ENCODE data around the gene BICC1.
"Not testable (repeated sequence)": the region's sequence is repeated elsewhere in the genome, so short reads cannot be mapped to it uniquely, and the experiment has no call there.

Gene BICC1

GRCh38 chr10:58836991-58837575 lies 324.4 kb downstream of the BICC1 start:
- no peak for FAIRE-seq

DNA sequence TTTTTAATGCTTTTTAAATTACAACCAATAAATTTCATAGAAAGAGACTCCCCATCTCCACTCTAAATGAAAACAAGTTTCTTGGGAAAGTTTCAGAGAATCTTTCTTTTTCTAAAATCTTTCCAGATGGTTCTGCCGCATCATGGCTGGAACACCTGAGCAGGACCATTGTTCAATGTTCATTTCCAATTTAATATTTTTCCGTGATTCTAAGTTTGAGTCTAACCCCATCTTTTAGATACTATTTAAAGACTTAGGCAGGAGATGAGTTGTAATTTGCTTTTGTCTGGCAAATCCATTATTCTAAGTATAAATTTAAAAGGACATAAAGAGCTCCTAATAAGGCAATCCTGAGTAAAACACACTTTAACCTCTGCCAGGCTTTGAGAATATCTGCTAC lies 325.2 kb downstream of the BICC1 start:
- no peak for FAIRE-seq

- no peak for FAIRE-seq
These were observed 326.0 kb downstream of the BICC1 start for GRCh38 chr10:58838561-58839208.

- no peak for FAIRE-seq
These were observed 327.1 kb downstream of the BICC1 start for GRCh38 chr10:58839771-58840170.

GRCh38 chr10:58840840-58841435 lies 328.3 kb downstream of the BICC1 start:
- FAIRE-seq = no peak

DNA sequence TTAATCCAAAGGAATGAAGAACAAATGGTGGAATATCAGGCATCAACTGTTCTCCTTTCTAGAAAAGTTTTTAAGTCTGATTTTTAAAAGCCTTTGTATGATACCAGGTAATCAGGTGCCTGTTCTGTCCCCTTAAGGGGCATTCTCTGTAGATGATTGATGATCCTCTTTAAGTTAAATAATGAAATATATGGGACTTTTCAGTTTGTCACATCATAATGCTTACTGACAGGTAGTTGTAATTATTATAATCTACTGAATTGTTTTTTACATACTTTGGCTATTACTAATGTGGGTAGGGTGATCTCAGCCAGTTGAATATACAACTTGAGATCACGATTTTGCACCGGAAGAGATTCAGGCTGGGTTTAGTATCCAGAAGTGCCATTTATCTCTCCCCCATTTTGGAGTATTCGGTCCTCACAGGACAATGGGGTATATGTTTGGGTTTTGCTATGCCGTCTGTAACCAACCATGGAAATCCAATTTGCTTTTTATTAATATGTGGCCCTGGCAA lies 330.2 kb downstream of the BICC1 start:
- FAIRE-seq = no peak

- no peak for FAIRE-seq
These were observed 331.1 kb downstream of the BICC1 start for GRCh38 chr10:58843760-58844159.

DNA sequence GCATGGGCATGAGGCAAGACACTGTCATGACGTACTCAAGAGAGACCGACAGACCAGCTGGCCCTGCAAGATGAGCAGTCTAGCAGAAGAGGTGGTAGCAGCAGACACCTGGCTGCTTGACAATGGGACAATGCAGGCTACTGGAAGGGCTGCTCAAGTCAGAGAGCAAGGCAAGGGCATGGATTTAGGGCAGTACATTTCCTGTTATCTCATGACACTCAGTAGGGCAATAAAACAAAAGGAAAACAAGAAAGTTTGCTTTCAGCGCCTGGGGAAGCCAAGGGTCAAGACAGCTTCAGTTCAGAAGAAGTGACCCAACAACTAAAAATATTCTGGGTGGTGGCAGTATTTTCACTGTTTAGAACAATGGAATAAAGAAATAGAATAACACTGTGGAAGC lies 332.0 kb downstream of the BICC1 start:
- no peak for FAIRE-seq

DNA sequence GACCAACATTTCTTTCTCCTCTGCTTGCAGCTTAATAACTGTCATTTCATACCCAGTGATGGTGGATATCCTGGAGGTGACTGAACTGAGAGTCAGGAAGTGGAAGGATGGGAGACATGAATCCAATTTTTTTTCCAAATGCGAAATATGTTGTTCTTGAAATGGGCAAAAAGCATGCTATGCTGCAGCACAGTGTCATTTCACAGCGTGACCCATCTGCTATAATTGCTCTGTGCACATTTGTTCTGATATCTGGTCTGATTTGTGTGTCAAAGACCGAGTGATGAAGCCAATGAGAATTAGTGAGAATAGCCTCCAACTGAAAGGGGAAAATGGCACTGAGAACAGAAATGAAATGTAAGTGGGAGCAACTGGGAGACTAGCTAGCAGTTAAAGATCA lies 334.2 kb downstream of the BICC1 start:
- FAIRE-seq = no peak

DNA sequence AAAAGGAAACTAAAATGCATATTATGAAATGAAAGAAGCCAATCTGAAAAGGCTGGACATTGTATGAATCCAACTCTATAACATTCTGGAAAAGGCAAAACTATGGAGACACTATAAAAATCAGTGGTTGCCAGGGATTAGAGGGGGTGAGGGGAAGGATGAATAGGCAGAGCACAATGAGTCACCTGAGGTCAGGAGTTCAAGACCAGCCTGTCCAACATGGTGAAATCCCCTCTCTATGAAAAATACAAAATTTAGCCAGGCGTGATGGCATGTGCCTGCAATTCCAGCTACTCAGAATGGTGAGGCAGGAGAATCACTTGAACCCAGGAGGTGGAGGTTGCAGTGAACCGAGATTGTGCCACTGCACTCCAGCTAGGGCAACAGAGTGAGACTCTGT lies 338.9 kb downstream of the BICC1 start:
- no peak for FAIRE-seq

GRCh38 chr10:58853668-58854067 lies 341.0 kb downstream of the BICC1 start:
- FAIRE-seq = no peak

DNA sequence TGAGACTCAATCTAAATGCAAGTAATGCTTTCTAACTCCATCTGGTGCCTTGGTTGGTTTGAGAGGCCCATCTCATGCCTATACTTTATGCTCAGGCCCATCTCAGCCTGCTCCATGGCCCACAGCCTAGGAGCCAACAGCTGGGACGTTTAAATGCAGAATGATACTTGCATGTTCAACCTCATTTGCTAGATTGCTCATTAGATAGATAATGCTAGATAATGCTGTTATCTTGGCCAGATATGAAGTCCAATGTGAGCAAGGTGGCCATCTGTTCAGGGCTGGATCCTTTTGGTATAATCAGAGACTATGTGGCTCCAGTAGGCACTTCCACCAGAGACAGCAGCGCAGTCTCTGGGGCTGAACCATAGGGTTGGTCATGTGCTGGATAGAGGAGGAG lies 342.1 kb downstream of the BICC1 start:
- FAIRE-seq = no peak

- no peak for FAIRE-seq
These were observed 344.0 kb downstream of the BICC1 start for GRCh38 chr10:58856508-58857240.

DNA sequence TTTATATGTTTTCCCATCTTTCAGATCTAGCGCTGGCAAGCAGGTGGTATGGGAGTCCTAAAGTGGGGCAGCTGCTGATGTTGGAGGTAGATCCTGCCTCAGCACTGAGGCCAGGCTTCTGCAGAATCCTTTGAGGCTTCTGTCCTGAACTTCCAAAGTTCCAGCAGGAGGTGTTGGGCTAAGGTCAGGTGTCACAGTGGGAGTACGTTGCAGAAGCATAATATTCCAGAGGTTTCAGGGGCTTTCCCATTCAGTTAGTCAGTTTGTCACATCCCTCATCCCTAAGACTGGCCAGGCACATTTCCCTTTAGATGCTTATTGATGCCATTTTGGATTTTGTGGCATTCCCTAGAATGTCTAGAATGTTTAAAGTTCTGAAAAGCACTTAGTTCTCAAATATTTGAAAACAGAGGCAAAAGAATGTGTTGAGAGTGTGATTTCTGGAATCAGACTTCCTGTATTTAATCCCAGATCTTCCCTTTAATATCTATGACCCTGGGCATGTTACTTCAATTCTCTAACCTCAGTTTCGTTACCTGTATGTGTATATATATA lies 344.7 kb downstream of the BICC1 start:
- no peak for FAIRE-seq

DNA sequence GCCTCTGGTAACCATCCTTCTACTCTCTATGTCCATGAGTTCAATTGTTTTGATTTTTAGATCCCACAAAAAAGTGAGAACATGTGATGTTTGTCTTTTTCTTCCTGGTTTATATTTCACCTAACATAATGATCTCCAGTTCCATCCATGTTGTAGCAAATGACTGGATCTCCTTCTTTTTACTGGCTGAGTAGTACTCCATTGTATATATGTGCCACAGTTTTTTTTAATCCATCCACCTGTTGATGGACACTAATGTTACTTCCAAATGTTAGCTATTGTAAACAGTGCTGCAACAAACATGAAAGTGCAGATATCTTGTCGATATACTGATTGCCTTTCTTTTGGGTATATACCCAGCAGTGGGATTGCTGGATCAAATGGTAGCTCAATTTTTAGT lies 345.5 kb downstream of the BICC1 start:
- FAIRE-seq = not testable (repeated sequence)

GRCh38 chr10:58859526-58859925 lies 346.9 kb downstream of the BICC1 start:
- FAIRE-seq = no peak

GRCh38 chr10:58867683-58868082 lies 355.0 kb downstream of the BICC1 start:
- FAIRE-seq = no peak

GRCh38 chr10:58868736-58869435 lies 356.2 kb downstream of the BICC1 start:
- FAIRE-seq = no peak

- no peak for FAIRE-seq
These were observed 357.4 kb downstream of the BICC1 start for GRCh38 chr10:58870070-58870469.

- FAIRE-seq = no peak
These were observed 360.5 kb downstream of the BICC1 start for GRCh38 chr10:58873161-58873560.

Data from colon (tissue), 2 donors.